HUES6 (cell line): ENCODE data around the gene ST3GAL6.

Experiments used
- H3K27ac ChIP-seq: 2 replicates; pipeline ENCODE4 v1.7.0; 2013; ENCODE audit warnings: low read depth, mild to moderate bottlenecking, low read length, inconsistent platforms
- H3K27me3 ChIP-seq: 2 replicates; pipeline ENCODE4 v1.6.1; 2013; ENCODE audit warnings: low read length; ENCODE audit not compliant: control insufficient read depth, insufficient read depth
- H3K36me3 ChIP-seq: 2 replicates; pipeline ENCODE4 v1.6.1; 2013; ENCODE audit warnings: low read length; ENCODE audit not compliant: control insufficient read depth, insufficient read depth
- H3K4me1 ChIP-seq: 2 replicates; pipeline ENCODE4 v1.6.1; 2013; ENCODE audit warnings: low read length; ENCODE audit not compliant: control insufficient read depth, insufficient read depth
- H3K4me3 ChIP-seq: 2 replicates; pipeline ENCODE4 v1.5.1; 2013; ENCODE audit warnings: low read depth, low read length
- H3K9ac ChIP-seq: one replicate; pipeline ENCODE4 v1.6.1; 2013; ENCODE audit warnings: mild to moderate bottlenecking, low read length
- H3K9me3 ChIP-seq: 2 replicates; pipeline ENCODE4 v1.6.1; 2013; ENCODE audit warnings: low read depth, low read length; ENCODE audit not compliant: control insufficient read depth, insufficient read depth

The ST3GAL6 gene, protein sequence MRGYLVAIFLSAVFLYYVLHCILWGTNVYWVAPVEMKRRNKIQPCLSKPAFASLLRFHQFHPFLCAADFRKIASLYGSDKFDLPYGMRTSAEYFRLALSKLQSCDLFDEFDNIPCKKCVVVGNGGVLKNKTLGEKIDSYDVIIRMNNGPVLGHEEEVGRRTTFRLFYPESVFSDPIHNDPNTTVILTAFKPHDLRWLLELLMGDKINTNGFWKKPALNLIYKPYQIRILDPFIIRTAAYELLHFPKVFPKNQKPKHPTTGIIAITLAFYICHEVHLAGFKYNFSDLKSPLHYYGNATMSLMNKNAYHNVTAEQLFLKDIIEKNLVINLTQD

DNA sequence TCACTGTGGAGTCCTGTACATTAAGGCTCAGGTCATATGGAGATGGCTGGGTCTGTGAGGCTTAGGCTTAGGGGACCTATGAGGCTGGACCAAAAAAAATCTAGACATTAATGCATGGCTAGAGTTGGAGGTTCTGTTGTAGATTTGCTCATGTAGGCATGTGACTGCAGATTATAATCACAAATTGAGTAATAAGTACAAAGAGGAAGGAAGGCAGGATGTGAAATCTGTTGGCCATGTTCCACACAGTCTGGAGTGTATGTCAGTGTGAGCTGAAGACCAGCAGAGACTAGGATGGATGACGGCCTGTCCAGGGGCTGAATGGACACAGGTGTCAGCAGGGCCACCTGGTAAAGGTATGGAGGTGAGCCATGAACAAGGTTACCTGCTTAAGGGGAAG is at the start of gene ST3GAL6:
TSS of gene ST3GAL6 (plus strand) at position 265 of the 400 bp plus-strand sequence. CDS start 5,101 bp downstream, outside the sequence.
- Histone ChIP-seq H3K27ac (no peak within 1 kb of the TSS), H3K4me1 (peaks cover 12% of the 10 kb centered on the region), H3K36me3 (no peaks in the 10 kb centered on the region), H3K4me3 (no peak within 1 kb of the TSS), H3K27me3 (no peaks in the 10 kb centered on the region), H3K9ac (no peak within 1 kb of the TSS), H3K9me3 (no peaks in the 10 kb centered on the region)

DNA sequence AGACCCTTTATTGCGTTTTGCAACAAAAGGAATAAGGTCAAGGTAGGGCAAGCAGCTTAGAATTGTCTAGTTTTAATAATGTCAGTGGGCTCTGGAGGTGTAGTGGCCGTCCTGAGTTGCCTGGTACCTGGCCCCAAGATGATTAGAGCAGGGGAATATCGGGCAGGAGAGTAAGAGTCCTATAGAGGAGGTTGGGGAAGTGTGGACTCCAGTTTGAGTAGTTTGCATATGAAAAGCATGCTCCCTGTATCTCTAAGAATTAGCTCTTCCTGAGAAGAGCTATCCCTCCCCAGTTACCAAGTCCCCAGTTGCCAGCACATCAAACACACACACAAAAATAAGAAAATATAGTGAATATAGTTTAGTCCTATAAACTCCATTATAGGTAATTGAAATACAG is 49.2 kb upstream of the ST3GAL6 start:
- Histone ChIP-seq H3K9ac (no peak overlapping the region), H3K27ac (no peak overlapping the region), H3K27me3 (no peaks in the 10 kb centered on the region), H3K9me3 (peaks cover 3% of the 10 kb centered on the region; the same call in 1 of the 2 replicates), H3K4me3 (no peak overlapping the region), H3K4me1 (peaks cover 12% of the 10 kb centered on the region), H3K36me3 (no peaks in the 10 kb centered on the region)

DNA sequence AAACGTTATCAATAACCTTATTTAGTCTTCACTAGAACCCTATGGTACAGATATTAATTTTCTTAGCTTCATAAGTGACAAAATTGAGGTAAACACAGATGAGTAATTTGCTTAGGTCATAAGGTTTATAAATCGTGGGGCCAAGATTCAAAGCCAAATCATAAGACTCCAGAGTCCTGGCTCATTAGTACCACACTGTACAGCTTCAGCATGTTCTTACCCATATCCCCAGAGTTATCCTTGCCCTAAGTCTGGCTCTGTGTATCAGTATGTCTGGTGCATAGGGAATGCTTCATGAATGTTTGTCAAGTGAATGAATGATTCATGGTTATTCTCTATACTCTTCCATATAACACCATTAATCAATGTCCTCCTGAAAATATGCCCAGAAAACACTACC is 45.6 kb upstream of the ST3GAL6 start:
- Histone ChIP-seq H3K4me3 (no peak overlapping the region), H3K9ac (no peak overlapping the region), H3K9me3 (peaks cover 3% of the 10 kb centered on the region; the same call in 1 of the 2 replicates), H3K27me3 (peaks cover 6% of the 10 kb centered on the region; the same call in 1 of the 2 replicates), H3K4me1 (peaks cover 10% of the 10 kb centered on the region), H3K36me3 (no peaks in the 10 kb centered on the region), H3K27ac (no peak overlapping the region)

DNA sequence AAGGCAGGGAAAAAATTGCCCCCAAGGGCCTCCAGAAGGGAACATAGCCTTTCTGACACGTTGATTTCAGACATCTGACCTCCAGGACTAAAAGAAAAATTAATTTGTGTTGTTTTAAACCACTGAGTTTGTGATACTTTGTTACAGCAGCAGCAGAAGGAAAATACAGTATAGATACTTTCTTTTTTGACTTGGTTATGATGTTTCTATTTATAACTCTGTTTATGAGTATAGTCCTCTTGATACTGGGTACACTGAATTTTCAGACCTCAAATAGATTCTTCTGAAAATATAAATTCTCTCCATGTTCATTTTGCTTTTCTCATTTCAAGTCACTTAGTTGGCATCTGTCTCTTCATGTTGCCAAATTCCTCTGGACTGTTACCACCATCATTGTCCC is 44.4 kb upstream of the ST3GAL6 start:
- Histone ChIP-seq H3K9ac (no peak overlapping the region), H3K9me3 (peaks cover 3% of the 10 kb centered on the region; the same call in 1 of the 2 replicates), H3K36me3 (no peaks in the 10 kb centered on the region), H3K27me3 (peaks cover 6% of the 10 kb centered on the region; the same call in 1 of the 2 replicates), H3K4me1 (peaks cover 19% of the 10 kb centered on the region), H3K27ac (no peak overlapping the region), H3K4me3 (no peak overlapping the region)

DNA sequence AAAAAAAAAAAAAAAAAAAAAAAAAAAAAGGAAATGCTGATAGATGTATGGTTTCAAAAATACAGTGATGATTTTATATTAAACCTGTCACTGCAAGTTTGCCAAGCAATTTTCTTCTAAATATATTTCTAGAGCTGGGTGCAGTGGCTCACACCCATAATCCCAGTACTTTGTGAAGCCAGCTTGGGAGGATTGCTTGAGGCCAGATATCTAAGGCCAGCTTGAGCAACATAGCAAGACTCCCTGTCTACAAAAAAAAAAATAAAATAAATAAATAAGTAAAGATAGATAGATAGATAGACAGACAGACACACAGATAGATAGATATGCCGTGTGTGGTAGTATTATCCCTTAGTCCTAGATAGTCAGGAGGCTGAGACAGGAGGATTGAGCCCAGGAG is 41.4 kb upstream of the ST3GAL6 start:
- no peak overlapping the region for H3K4me3 ChIP-seq
- H3K4me1 ChIP-seq: peaks cover 29% of the 10 kb centered on the region
- peaks cover 6% of the 10 kb centered on the region; the same call in 1 of the 2 replicates for H3K27me3 ChIP-seq
- no peak overlapping the region for H3K9ac ChIP-seq
- H3K9me3 ChIP-seq: no peaks in the 10 kb centered on the region
- H3K27ac ChIP-seq: no peak overlapping the region
- no peaks in the 10 kb centered on the region for H3K36me3 ChIP-seq

DNA sequence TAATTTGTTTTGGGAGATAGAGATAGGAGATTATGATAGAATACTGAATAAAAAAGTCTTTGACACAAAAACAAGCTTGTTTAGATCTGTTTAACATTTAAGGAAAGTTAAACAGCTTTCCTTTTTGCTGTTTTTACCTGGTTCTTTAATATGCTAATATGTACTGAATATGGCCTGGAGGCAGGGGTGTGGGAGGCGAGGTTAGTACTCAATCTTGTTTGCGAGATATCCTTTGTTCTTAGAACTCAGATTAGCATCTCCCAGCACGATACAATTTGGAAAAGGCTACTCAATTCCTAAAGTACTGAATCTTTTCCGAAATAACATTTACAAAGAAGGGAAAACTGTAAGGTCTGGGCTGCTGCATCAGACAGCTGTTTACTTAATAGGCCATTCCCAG is 40.8 kb upstream of the ST3GAL6 start:
- no peaks in the 10 kb centered on the region for H3K9me3 ChIP-seq
- peaks cover 32% of the 10 kb centered on the region for H3K4me1 ChIP-seq
- H3K4me3 ChIP-seq: no peak overlapping the region; the same call in 1 of the 2 replicates
- peaks cover 6% of the 10 kb centered on the region; the same call in 1 of the 2 replicates for H3K27me3 ChIP-seq
- H3K27ac ChIP-seq: 0 out of 2 replicates have a peak overlapping the region, but pooled peaks have one; percentile 11
- H3K36me3 ChIP-seq: no peaks in the 10 kb centered on the region
- H3K9ac ChIP-seq: no peak overlapping the region

DNA sequence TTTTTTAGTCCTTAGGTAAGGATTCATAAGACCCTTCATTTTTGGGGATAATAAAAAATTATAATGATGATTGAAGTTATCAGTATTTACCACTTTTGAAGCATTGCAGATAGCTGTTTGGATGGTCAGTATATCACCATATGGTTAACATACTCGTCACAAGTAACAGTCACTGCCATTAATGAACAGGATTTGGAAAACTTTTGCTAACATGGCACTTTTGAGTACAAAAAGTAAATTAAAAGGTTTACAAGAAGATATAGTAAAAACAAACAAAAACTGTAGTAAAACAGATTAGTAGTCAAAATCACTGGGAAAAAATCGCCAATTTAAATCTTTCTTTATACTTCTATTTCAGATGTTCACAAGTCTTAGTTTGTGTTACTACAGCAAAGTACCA is 37.8 kb upstream of the ST3GAL6 start:
- Histone ChIP-seq H3K27me3 (peaks cover 5% of the 10 kb centered on the region; the same call in 1 of the 2 replicates), H3K9ac (no peak overlapping the region), H3K36me3 (no peaks in the 10 kb centered on the region), H3K4me3 (no peak overlapping the region), H3K4me1 (peaks cover 36% of the 10 kb centered on the region), H3K9me3 (no peaks in the 10 kb centered on the region), H3K27ac (no peak overlapping the region)

DNA sequence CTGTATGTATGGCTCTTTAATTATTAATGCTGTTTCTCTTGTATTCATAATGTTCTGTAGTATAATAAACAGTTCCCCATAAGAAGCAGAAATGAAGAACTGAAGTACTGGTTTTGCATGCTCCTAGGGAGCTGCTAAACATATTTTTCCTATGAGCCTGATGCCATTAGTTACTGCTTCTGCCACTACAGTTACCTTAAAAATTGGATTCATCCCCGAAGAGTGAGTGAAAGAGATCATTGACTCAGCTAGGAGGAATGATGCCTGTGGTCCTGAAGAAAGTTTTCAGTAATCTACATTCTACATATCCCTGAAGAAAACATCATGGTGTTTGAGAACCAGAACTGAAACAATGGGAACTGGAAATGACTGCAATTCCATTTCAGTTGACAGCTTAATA is 37.1 kb upstream of the ST3GAL6 start:
- Histone ChIP-seq H3K27ac (no peak overlapping the region), H3K27me3 (no peaks in the 10 kb centered on the region; the same call in 1 of the 2 replicates), H3K36me3 (no peaks in the 10 kb centered on the region), H3K4me1 (peaks cover 35% of the 10 kb centered on the region), H3K4me3 (no peak overlapping the region), H3K9ac (no peak overlapping the region), H3K9me3 (no peaks in the 10 kb centered on the region)

DNA sequence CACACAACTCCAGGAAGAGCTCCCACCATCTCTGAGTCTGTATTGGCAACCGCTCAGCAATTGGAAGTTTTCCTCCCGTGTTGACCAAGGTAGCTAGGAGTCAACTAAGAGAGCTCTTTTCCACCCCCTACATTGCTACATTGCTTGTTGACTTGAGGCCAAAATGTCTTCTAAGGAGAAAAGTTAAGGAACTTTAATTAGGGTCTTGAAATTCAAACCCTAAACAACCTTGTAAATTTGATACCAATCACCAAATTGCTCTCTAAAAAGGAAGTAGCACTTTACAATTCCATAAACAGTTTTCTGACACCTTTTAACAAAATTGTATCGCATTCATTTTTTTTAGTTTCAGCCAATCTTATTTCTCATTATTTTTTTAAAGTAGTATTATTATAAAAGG is 35.5 kb upstream of the ST3GAL6 start:
- H3K4me1 ChIP-seq: peaks cover 33% of the 10 kb centered on the region

DNA sequence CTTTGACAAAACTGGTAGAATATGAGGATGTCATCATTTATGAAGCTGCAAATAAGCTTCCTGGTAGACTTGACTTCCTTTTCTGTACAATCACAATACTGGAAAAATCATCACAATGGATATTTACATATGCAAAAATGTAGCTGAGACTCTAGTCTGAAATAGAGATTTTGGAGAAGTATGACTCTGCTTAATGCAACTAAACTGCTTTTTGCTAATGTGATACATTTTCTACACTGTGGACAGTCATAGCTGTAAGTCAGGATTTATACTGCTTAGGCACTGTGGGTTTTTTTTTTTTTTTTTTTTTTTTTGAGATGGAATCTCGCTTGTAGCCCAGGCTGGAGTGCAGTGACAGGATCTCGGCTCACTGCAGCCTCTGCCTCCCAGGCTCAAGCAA is 34.5 kb upstream of the ST3GAL6 start:
- Histone ChIP-seq H3K4me3 (no peak overlapping the region), H3K27ac (no peak overlapping the region), H3K4me1 (peaks cover 26% of the 10 kb centered on the region), H3K9ac (no peak overlapping the region), H3K36me3 (no peaks in the 10 kb centered on the region), H3K27me3 (peaks cover 15% of the 10 kb centered on the region), H3K9me3 (no peaks in the 10 kb centered on the region)

More for the DNA sequence above, 35.5 kb upstream of the ST3GAL6 start:
- H3K27me3 ChIP-seq: peaks cover 7% of the 10 kb centered on the region; the same call in 1 of the 2 replicates
- no peak overlapping the region for H3K9ac ChIP-seq
- no peak overlapping the region for H3K4me3 ChIP-seq
- H3K36me3 ChIP-seq: no peaks in the 10 kb centered on the region
- H3K9me3 ChIP-seq: no peaks in the 10 kb centered on the region
- no peak overlapping the region for H3K27ac ChIP-seq

DNA sequence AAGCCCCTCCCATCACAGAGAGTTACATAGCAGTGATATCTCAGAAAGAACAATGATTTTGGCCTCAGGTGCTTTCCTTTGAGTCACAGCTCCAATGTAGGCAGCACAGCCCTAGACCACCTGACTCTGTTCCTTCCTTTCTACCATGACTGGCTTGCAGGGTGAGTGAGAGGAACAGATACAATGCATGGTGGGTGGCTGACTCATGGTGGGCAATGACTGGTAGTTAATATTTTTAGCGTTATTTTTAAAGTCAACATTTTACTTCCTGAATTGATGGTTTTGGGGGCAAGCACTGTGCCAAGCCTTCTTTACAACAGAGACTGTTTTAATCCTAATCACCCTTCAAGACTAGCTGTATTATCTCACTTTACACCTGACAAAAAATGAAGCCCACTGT is 32.8 kb upstream of the ST3GAL6 start:
- Histone ChIP-seq H3K4me3 (no peak overlapping the region), H3K9me3 (no peaks in the 10 kb centered on the region), H3K27ac (no peak overlapping the region), H3K4me1 (peaks cover 40% of the 10 kb centered on the region), H3K9ac (no peak overlapping the region), H3K27me3 (peaks cover 31% of the 10 kb centered on the region), H3K36me3 (no peaks in the 10 kb centered on the region)
